Stimulated activated CD4-positive, alpha-beta T cell treated with anti-CD3 and anti-CD28 coated beads, Interleukin-1b, Interleukin-23, amount 100 ng/mL, for 24 hours (primary cell): ENCODE results near the gene GATD1.

ENCODE experiments used
- DNase-seq, 4 experiments: peaks; one replicate each; pipeline ENCODE4 v3.0.0-alpha.2; 2020; ENCODE audit warnings: low read depth in 4 of 4, low spot score in 1 of 4

The GATD1 gene

DNA sequence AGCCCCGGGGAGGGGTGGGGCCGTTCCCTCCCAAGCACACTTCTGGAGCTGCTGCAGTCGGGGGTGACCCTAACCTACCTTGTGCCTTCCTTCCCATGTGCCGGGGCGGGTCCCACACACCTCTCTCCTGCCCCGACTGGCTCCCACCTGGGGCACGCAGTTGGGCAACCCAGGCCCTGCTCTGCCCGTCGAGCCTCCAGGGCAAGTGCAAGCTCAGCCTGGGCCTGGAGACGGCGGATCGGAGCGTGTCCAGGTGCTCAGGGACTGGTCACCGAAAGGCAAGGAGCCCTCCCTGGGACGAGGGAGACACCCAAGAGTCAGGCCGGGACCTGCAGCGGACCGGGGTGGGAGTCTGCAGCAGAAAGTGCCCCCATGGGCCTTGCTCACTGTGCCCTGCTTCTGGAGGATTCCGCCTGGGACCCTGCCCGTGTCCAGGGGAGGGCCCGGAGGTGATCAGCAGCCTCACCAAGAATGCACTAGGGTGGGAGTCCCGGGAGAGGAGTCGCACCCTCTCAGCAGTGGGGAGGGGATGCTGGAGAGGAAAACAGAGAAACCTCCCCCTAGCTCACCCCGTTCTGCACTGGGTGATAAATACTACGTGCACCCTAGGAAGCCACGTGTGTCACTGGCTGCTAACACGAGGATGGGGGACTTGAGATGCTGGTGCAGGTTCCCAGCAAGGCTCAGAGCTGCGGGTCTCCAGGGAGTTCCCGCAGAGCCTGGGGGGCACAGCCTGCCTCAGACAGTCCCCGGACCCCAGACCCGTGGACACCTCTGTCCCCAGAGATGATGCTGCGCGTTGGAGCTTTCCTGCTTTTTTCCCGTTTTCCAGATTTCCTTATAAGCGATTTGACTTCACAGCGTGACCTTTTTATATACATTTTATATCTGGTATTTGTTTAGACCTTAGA is 5.2 kb upstream of the GATD1 start:
- no peak for DNase-seq

- DNase-seq, result no peak
Observed at GRCh38 chr11:779955-780532, 2.8 kb upstream of the GATD1 start.

GRCh38 chr11:778976-779954 is 2.0 kb upstream of the GATD1 start:
- DNase-seq, result no peak

DNA sequence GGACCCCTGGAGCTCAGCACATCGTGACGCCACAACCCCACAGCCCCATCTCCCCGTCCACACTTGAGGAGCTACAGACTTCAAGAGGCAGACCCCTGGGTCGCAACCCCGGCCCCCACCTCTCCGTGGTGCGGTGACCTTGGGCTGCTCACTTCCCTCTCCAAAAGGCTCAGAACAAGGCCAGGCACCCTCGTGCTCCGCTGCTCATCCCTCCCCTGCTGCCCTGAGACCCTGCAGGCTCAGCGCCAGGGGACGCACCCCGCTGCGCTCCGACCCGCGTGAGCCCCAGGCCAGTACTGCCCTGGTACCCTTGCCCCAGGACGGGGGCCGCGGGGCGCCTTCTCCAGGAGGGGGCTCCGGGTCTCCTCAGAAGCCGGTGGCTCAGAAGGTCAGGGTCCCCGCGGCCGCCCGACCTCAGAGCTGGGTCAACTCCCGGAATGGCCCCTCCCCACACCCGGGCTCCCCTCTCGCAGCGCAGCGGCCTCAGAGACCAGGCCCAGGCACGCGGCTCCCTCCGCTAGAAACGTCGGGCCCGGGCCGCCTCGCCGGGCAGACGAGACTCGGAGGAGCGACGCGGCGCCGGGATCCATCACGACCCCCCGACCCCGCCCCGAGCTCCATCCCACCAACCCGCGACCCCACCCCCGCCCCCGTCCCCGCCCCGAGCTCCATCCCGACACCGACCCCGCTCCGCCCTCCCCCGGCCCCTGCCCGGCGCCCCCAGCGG is 563 bp downstream of the GATD1 start:
- peak in 1 of 4 experiments; percentile 34 for DNase-seq

- DNase-seq, result no peak
Observed at GRCh38 chr11:776263-776560, 1.1 kb downstream of the GATD1 start.

GRCh38 chr11:774873-775592 is 2.3 kb downstream of the GATD1 start:
- DNase-seq, result no peak

DNA sequence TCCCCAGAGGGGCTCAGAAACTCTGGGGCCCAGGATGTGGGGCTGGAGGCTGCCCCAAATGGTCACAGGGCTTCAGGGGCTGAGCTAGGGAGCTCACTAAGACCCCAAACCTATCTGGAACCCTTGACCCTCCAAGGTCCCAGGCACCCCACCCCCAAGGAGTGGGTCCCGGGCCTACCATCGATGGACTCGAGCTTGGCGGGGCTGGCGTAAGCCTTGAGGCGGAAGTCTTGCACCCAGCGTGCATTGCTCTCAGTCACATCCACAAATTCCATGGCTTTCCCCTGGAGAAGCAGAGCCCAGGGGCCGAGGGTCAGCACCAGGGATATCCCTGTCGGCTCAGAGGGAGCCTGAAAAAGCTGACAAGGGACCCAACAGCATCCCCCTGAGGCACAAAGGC is 3.5 kb downstream of the GATD1 start:
- DNase-seq, result no peak

- DNase-seq, result no peak
Observed at GRCh38 chr11:773425-773824, 3.9 kb downstream of the GATD1 start.

DNA sequence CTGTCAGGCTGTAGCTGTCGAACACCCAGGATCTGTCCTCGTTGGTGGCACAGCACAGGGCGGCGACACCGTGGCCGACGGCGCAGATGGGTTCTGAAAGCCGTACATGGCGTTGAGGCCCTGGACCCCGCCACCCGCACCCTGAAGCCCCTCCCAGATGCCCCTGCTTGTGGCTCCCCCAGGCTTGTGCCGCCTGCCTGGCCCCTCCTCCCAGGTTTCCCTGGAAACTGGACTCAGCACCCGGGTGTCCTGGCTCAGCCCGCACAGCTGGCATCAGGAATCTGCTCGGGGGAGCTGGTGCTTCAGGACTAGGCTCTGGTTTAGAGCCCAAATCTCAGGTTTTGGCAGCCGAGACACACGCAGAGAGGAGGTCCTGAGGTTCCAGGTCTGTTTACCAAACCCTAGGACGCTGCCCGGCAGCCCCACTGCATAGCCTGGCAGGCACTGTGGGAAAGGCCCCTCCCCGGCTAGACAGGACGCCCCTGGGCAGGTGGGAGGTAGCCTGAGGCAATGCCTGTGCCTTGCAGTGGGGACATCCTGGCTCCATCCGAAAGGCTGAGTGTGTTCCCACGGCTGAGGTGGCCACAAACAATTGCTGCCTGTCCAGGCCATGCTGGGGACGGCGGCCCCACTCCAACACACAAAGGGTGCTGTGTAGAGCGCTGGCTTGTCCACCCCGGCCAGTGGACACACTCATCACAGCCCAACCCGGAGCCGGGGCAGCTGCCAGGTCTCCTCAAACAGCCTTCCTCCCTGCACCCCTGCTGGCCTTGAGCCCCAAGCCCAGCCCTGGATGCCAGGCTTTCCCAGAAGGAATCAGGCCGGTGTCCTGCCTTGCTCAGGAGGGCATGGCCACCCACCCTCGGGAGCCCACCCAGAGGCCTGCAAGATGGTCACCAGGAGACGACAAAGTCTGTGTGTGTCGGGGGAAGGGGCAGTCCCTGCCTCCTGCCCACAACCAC is 4.6 kb downstream of the GATD1 start:
- no peak for DNase-seq

- DNase-seq, result no peak
Observed at GRCh38 chr11:771617-772204, 5.6 kb downstream of the GATD1 start.

GRCh38 chr11:770642-771616 is 6.4 kb downstream of the GATD1 start:
- no peak for DNase-seq

DNA sequence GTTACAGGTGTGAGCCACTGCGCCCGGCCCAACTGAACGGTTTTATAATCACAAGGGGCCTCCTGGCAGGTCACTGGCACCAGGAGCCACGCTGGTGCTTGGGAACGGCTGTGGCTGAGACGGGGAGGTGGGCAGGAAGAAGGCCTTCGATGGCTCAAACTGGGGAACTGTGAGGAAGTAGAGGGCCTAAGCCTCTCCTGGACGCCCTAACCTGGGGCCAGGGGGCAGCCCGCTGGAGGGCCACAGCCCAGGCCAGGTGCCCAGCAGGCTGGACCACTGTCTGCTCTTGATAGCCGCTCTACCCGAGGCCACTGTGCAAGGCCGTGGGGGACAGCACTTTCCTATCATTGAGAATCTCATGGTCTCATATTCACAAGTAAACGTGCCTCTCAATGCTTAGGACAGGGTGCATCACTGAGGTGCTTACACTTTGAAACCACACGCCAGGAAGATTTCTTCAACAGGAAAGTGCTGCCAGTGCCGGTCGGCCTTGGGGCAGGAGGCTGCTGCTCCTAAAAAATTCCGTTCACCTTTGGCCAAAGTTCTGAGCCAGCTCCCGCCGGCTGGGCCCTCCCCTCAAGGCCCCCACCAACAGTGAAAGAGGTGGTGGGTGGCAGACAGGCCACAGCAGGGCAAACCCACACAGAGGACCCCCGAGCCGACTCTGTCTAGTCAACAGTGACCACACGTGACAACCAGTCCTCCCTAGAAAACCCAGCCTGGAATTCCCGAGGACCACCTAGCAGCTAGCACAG is 7.2 kb downstream of the GATD1 start:
- no peak for DNase-seq

DNA sequence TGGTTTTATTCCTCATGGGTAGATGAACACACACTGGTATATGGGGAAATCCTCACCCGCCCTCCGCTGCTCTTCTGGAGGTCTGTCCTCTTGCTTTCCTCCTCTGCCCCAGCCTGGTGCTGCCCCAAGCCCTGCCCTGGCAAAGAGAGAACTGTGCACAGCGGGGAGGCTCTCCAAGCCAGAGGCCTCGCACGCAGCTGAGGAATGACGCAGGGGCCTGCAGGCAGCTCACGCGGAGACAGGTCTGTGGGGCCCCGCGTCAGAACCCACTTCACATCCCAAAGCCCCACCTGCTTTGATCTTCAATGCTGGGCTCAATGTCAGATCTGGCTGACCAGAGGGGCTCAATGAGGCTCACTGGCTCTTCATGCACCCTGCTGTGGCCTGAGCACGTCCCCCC is 10.0 kb downstream of the GATD1 start:
- no peak for DNase-seq

DNA sequence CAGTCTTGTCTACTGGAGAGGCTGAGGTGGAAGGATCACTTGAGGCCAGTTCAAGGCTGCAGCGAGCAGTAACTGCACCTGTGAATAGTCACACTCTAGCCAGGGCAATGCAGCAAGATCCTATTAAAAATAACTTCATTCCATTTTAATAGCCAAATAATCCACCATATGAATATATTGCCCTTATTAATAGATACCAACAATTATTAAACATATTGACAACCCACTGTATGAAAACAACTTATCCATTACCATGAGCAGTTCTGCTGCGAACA is 10.4 kb downstream of the GATD1 start:
- no peak for DNase-seq

DNA sequence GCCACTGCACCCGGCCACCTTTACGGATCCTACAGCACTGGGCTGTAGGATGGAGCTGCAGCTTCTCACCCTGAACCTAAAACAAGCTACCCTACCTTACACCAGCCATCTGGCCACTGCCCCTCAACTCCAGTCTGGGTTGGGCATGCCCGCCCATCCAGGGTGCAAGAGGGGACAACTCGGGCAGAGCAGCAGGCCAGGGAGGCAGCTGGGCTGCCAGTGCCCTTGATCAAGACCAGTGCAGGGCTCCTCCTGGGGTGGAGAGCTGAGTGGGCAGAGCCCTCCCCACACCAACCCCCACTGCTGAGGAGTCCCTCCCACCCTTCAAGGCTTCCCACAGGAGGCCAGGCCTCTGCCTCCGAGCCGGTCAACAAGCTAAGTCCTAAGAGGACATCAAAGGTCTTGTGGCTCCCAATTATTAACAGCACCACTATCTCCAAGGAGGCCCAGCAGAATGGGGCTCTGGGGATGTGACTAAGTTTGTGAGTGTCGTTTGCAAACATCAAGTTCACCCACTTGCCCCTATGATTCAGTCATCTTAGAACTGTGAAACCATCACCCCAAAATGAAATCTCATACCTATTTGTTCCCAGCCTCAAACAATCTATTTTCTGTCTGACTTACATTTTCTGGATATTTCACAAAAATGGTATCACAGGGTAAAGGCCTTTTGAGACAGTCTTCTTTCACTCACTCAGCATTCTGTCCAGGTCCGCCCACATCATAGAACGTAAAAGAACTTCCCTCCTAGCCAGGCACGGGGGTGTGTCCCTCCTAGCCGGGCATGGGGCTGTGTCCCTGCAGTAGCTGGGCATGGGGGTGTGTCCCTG is 11.0 kb downstream of the GATD1 start:
- DNase-seq, result no peak

- no peak for DNase-seq
Observed at GRCh38 chr11:765802-766091, 11.5 kb downstream of the GATD1 start.
